ENCODE measurements around the gene ZNF212. TPM values are rescaled to one million over a fixed set of nuclear protein-coding genes. Genes with fewer than 3 reads are reported as not detected.

Gene ZNF212
- total and polyA plus RNA-seq, 2 donors (not counting 3 experiments of a cell fraction or from before 2014, with no cell fraction given) = 3.6 to 9.0 TPM

- dilution Hi-C loops (cut with MboI; ENCODE audit: extremely low pct_ligation_motif_present, low sequenced_read_pairs) = no loop called here
- Histone ChIP-seq H3K27me3 (ENCODE audit: control insufficient read depth in 2 of 2, insufficient read depth in 2 of 2, low read length in 2 of 2) (no peaks in the 10 kb centered on the region), H3K36me3 (ENCODE audit: control insufficient read depth in 2 of 2, extremely low read depth in 1 of 2, insufficient read depth in 2 of 2, low read length in 2 of 2) (peaks cover 2 to 8% of the 10 kb centered on the region in 2 experiments), H3K27ac (ENCODE audit: insufficient read depth, low read depth, low read length) (no peak overlapping the region), H3K4me3 (replicated peaks in 1 of 3; ENCODE audit: insufficient read depth in 1 of 3, low read depth in 1 of 3, low read length in 3 of 3) (no peak overlapping the region), H3K9ac (replicated peaks; ENCODE audit: extremely low read depth, insufficient read depth, low read length) (no peak overlapping the region), H3K79me2 (ENCODE audit: control insufficient read depth, insufficient read depth, low read length) (no peaks in the 10 kb centered on the region), H3K4me1 (ENCODE audit: control insufficient read depth, extremely low read depth, insufficient read depth, low read length) (no peaks in the 10 kb centered on the region), H4K20me1 (replicated peaks; ENCODE audit: control insufficient read depth, extremely low read depth, insufficient read depth, low read length) (no peaks in the 10 kb centered on the region), H3K9me1 (replicated peaks; ENCODE audit: control insufficient read depth, extremely low read depth, insufficient read depth, low read length) (no peaks in the 10 kb centered on the region), H3K4me2 (ENCODE audit: insufficient read depth, low read length) (no peak overlapping the region), H3K9me3 (replicated peaks; ENCODE audit: control insufficient read depth, insufficient read depth, low read length) (no peaks in the 10 kb centered on the region), H2AFZ (ENCODE audit: low read depth, low read length) (no peak overlapping the region)
- TF ChIP-seq GATA2 (IDR thresholded peaks at IDR 0.05; ENCODE audit: insufficient read depth, insufficient read length, low read depth, low read length) = no peak
- no peak for TF ChIP-seq POLR2A (IDR thresholded peaks at IDR 0.05; ENCODE audit: low read depth, low read length)
- TF ChIP-seq MYC (IDR thresholded peaks at IDR 0.05; ENCODE audit: low read depth, low read length) = no peak
- TF ChIP-seq FOS (IDR thresholded peaks at IDR 0.05; ENCODE audit: borderline replicate concordance, insufficient read depth, low read length) = no peak
- TF ChIP-seq EZH2 (IDR thresholded peaks at IDR 0.05; ENCODE audit: borderline replicate concordance, low read depth, low read length, severe bottlenecking) = no peak
- no TSS peak for BruUV-seq (replicated peaks)
- POLR2A ChIA-PET = no interaction called here
- DNase-seq (ENCODE audit: low read depth, low spot score) (no peak), FAIRE-seq (no peak)
- CTCF ChIA-PET = interaction anchor here (0.9 to 1.2 kb wide), 2 partner anchors 16 to 32 kb away, joined by 4 read pairs; partner anchors contain the start of gene ZNF783
- intact Hi-C loops (cut with micrococcal nuclease) = no loop called here
These were observed 38.9 kb downstream of the ZNF212 start for GRCh38 chr7:149278396-149278795.

- FAIRE-seq = no peak
- Histone ChIP-seq H3K4me1 (ENCODE audit: control insufficient read depth, extremely low read depth, insufficient read depth, low read length) (no peaks in the 10 kb centered on the region), H3K27me3 (ENCODE audit: control insufficient read depth in 2 of 2, insufficient read depth in 2 of 2, low read length in 2 of 2) (no peaks in the 10 kb centered on the region), H3K4me2 (ENCODE audit: insufficient read depth, low read length) (no peak overlapping the region), H3K36me3 (ENCODE audit: control insufficient read depth in 2 of 2, extremely low read depth in 1 of 2, insufficient read depth in 2 of 2, low read length in 2 of 2) (peaks cover 2 to 8% of the 10 kb centered on the region in 2 experiments), H2AFZ (ENCODE audit: low read depth, low read length) (no peak overlapping the region), H3K9ac (replicated peaks; ENCODE audit: extremely low read depth, insufficient read depth, low read length) (no peak overlapping the region), H3K79me2 (ENCODE audit: control insufficient read depth, insufficient read depth, low read length) (no peaks in the 10 kb centered on the region), H3K9me1 (replicated peaks; ENCODE audit: control insufficient read depth, extremely low read depth, insufficient read depth, low read length) (no peaks in the 10 kb centered on the region), H3K9me3 (replicated peaks; ENCODE audit: control insufficient read depth, insufficient read depth, low read length) (no peaks in the 10 kb centered on the region), H3K4me3 (replicated peaks in 1 of 3; ENCODE audit: insufficient read depth in 1 of 3, low read depth in 1 of 3, low read length in 3 of 3) (no peak overlapping the region), H3K27ac (ENCODE audit: insufficient read depth, low read depth, low read length) (no peak overlapping the region), H4K20me1 (replicated peaks; ENCODE audit: control insufficient read depth, extremely low read depth, insufficient read depth, low read length) (no peaks in the 10 kb centered on the region)
- dilution Hi-C loops (cut with MboI; ENCODE audit: extremely low pct_ligation_motif_present, low sequenced_read_pairs) (no loop called here), intact Hi-C loops (cut with micrococcal nuclease) (no loop called here)
- TF ChIP-seq MYC (IDR thresholded peaks at IDR 0.05; ENCODE audit: low read depth, low read length) (no peak), FOS (IDR thresholded peaks at IDR 0.05; ENCODE audit: borderline replicate concordance, insufficient read depth, low read length) (no peak), CTCF (IDR thresholded peaks at IDR 0.05; ENCODE audit: extremely low read depth in 1 of 2, insufficient read depth in 1 of 2, low read depth in 1 of 2, low read length in 2 of 2) (no peak), MAX (IDR thresholded peaks at IDR 0.05; ENCODE audit: insufficient read depth, insufficient read length) (no peak), POLR2AphosphoS5 (IDR thresholded peaks at IDR 0.05; ENCODE audit: insufficient read depth, low read depth, low read length) (no peak), GATA2 (IDR thresholded peaks at IDR 0.05; ENCODE audit: insufficient read depth, insufficient read length, low read depth, low read length) (no peak), JUN (IDR thresholded peaks at IDR 0.05; ENCODE audit: borderline replicate concordance, insufficient read depth, insufficient read length, low read depth) (no peak), POLR2A (IDR thresholded peaks at IDR 0.05; ENCODE audit: low read depth, low read length) (no peak), EZH2 (IDR thresholded peaks at IDR 0.05; ENCODE audit: borderline replicate concordance, low read depth, low read length, severe bottlenecking) (no peak)
- BruUV-seq (replicated peaks) = no TSS peak
- DNase-seq (ENCODE audit: low read depth, low spot score) = no peak
- CTCF ChIA-PET = interaction anchor here (0.6 to 1.2 kb wide), 3 partner anchors 17 to 475 kb away, joined by 3 to 4 read pairs (median 4); partner anchors contain the start of gene ZNF783
- POLR2A ChIA-PET = no interaction called here
These were observed 39.8 kb downstream of the ZNF212 start for GRCh38 chr7:149279111-149279743.
